Uterus (tissue), 2 donors: Measurements from ENCODE around the gene LILRB5.

ENCODE experiments used
- POLR2A ChIP-seq, 2 donors: fragments of 450-650 bp; IDR thresholded peaks; one replicate each; pipeline ENCODE4 v1.6.1; 2016; ENCODE audit warnings: antibody characterized with exemption in 2 of 2, mild to moderate bottlenecking in 1 of 2, moderate library complexity in 1 of 2
- TF ChIP-seq, protein P1 (sequence below), 4 experiments: fragments of 200-600 bp in 2 of 4; fragments of 450-650 bp in 2 of 4; sonication (generic) in 2 of 4; IDR thresholded peaks; one replicate each; pipeline ENCODE4 v1.5.1; 2016 to 2019; ENCODE audit warnings: antibody characterized with exemption in 4 of 4, mild to moderate bottlenecking in 2 of 4, moderate library complexity in 1 of 4

DNA sequence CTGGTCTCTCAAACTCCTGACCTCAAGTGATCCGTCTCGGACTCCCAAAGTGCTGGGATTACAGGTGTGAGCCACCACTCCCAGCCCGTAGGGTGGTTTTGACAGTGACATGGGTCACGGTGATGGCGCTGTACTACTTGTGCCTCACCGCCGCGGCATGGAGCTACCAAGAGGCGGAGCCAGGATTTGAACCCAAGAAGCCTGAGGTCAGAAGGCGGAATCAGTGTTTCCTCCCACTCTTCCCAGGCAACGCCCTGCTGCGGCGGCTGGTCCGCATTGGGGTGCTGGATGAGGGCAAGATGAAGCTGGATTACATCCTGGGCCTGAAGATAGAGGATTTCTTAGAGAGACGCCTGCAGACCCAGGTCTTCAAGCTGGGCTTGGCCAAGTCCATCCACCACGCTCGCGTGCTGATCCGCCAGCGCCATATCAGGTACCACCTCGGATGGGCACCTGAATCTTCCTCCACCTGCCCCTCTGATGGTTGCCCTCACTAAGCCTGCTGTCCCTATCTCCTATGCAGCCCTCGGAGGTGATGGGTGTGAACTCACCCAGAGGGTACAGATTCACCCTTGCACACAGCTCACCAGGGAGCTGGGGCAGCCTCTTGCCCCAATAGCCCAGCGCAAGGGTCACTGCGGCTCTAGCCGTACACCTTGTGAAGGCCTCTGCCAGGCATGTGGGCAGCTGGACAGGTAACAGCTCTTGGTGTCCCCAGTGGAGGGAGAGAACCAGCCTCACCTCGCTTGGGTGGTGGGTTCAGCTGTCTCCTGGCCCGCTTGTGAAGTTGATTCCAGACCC, 50.8 kb downstream of the LILRB5 start:
- TF ChIP-seq, protein P1, sequence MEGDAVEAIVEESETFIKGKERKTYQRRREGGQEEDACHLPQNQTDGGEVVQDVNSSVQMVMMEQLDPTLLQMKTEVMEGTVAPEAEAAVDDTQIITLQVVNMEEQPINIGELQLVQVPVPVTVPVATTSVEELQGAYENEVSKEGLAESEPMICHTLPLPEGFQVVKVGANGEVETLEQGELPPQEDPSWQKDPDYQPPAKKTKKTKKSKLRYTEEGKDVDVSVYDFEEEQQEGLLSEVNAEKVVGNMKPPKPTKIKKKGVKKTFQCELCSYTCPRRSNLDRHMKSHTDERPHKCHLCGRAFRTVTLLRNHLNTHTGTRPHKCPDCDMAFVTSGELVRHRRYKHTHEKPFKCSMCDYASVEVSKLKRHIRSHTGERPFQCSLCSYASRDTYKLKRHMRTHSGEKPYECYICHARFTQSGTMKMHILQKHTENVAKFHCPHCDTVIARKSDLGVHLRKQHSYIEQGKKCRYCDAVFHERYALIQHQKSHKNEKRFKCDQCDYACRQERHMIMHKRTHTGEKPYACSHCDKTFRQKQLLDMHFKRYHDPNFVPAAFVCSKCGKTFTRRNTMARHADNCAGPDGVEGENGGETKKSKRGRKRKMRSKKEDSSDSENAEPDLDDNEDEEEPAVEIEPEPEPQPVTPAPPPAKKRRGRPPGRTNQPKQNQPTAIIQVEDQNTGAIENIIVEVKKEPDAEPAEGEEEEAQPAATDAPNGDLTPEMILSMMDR (IDR thresholded peaks at IDR 0.05) = no peak
- TF ChIP-seq POLR2A (IDR thresholded peaks at IDR 0.05) = no peak
